SK-N-SH (cell line): ENCODE results near the gene PARD3.

ENCODE experiments used
- GATA2 ChIP-seq: sonication (generic); formaldehyde crosslinking; IDR thresholded peaks from 2 replicates; pipeline ENCODE4 v1.5.0; 2020; ENCODE audit warnings: mild to moderate bottlenecking, missing genetic modification reagents
- MXI1 ChIP-seq: IDR thresholded peaks from 2 replicates; pipeline ENCODE4 v1.6.1; 2012; ENCODE audit warnings: mild to moderate bottlenecking, low read depth, low read length, improper control_type of control experiment
- NFIC ChIP-seq: IDR thresholded peaks from 2 replicates; pipeline ENCODE4 v1.4.0; 2012; ENCODE audit warnings: borderline replicate concordance

- TF ChIP-seq GATA2 (CRISPR knock-in tag) (no peak), NFIC (no peak), MXI1 (no peak)
These were observed 601.8 kb downstream of the PARD3 start for GRCh38 chr10:34213193-34213804.
